Peyer's patch (tissue), 4 donors: ENCODE measurements around the gene GOSR2.

Experiments
- CTCF ChIP-seq, 6 experiments: fragments of 450-650 bp in 4 of 6; fragments of 200-600 bp in 2 of 6; sonication (generic) in 1 of 6; IDR thresholded peaks; one replicate each; pipeline ENCODE4 v1.5.1; 2017 to 2019; ENCODE audit warnings: antibody characterized with exemption in 6 of 6, mild to moderate bottlenecking in 3 of 6, moderate library complexity in 1 of 6
- POLR2A ChIP-seq, 2 donors: fragments of 450-650 bp; IDR thresholded peaks; one replicate each; pipeline ENCODE4 v1.5.1; 2017; ENCODE audit warnings: antibody characterized with exemption in 2 of 2, mild to moderate bottlenecking in 2 of 2, moderate library complexity in 2 of 2

DNA sequence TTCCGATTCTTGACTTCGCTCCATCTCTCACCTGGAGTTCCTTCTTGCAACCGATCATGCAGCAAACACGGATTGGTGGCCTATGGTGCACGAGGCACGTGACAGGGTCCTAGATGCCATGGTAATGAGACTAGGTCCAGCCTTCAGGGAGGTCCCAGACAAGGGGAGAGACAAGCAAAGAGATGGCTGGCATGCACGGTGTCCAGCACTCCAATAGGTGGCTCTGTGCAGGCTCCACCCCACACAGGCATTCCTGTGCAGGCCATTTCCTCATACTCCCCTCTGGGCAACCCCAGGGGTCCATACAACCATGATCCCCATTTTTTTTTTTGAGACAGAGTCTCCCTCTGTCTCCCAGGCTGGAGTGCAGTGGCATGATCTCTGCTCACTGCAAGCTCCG, 40.3 kb upstream of the GOSR2 start:
- TF ChIP-seq CTCF (IDR thresholded peaks at IDR 0.05) (no peak), POLR2A (IDR thresholded peaks at IDR 0.05) (no peak)
